Activated CD4-positive, alpha-beta T cell treated with anti-CD3 and anti-CD28 coated beads for 36 hours (primary cell): ENCODE results near the gene SGPL1. TPM values are rescaled to one million over a fixed set of nuclear protein-coding genes. Genes with fewer than 3 reads are reported as not detected.

ENCODE experiments used
- ATAC-seq: fragments of 200-7000 bp; cut with Tn5 transposase; one replicate; pipeline ENCODE4 v1.10.0; 2021; ENCODE audit warnings: mild to moderate bottlenecking, moderate library complexity
- CTCF ChIA-PET: fragments of 350-600 bp; sonication (Branson Sonifier 250); formaldehyde crosslinking; loops from one replicate; lab custom pipeline; 2021; ENCODE audit warnings: antibody characterized with exemption; lab: Charles Lee
- POLR2A ChIA-PET: fragments of 350-600 bp; sonication (Branson Sonifier 250); formaldehyde crosslinking; loops from one replicate; lab custom pipeline; 2021; ENCODE audit warnings: antibody characterized with exemption, inconsistent platforms; lab: Charles Lee
- DNase-seq: peaks from one replicate; pipeline ENCODE4 v3.0.0-alpha.2; 2020
- H3K27ac Mint-ChIP-seq: one replicate; pipeline ENCODE4 v1.8.0; 2021; ENCODE audit warnings: mixed read lengths
- H3K27me3 Mint-ChIP-seq: one replicate; pipeline ENCODE4 v1.8.0; 2021; ENCODE audit warnings: mixed read lengths
- H3K36me3 Mint-ChIP-seq: one replicate; pipeline ENCODE4 v1.8.0; 2021; ENCODE audit warnings: low read depth, mixed read lengths
- H3K4me1 Mint-ChIP-seq: one replicate; pipeline ENCODE4 v1.8.0; 2021; ENCODE audit warnings: mixed read lengths
- H3K4me3 Mint-ChIP-seq: one replicate; pipeline ENCODE4 v1.8.0; 2021; ENCODE audit warnings: mild to moderate bottlenecking, moderate library complexity, mixed read lengths
- H3K9me3 Mint-ChIP-seq: one replicate; pipeline ENCODE4 v1.8.0; 2021; ENCODE audit warnings: low read depth, mixed read lengths
- intact Hi-C, 2 experiments: fragments of 100-400 bp; cut with DNase I in 1 of 2; cut with micrococcal nuclease in 1 of 2; formaldehyde crosslinking; loops; one replicate each; pipeline versions ENCODE4 v1.14.2 to v1.15.1; 2022 to 2024; cut with DNase I, micrococcal nuclease
- total RNA-seq, 2 experiments: library from RNA; stranded (reverse); gene quantifications; one replicate each; pipeline ENCODE4 v1.2.3, GENCODE V29; 2021

Gene SGPL1
- total RNA-seq, 2 experiments from 2014 or later = 33.7 to 48.7 TPM

- DNase-seq (no peak), ATAC-seq (peak; percentile 3)
- intact Hi-C loops = loop anchor here (1.0 to 10.0 kb wide), 5 partner anchors 12 to 1519 kb away; no protein-coding TSS in a partner anchor
- Mint-ChIP-seq H3K4me1 (peaks cover 91% of the 10 kb centered on the region), H3K36me3 (peaks cover 60% of the 10 kb centered on the region), H3K9me3 (peaks cover 7% of the 10 kb centered on the region), H3K27ac (peak overlapping the region; percentile 88), H3K4me3 (peak overlapping the region; percentile 20), H3K27me3 (no peaks in the 10 kb centered on the region)
- POLR2A ChIA-PET = interaction anchor here (1.0 to 2.1 kb wide), 3 partner anchors 12 to 16 kb away, joined by 3 to 12 read pairs (median 4); no protein-coding TSS in a partner anchor
- CTCF ChIA-PET = interaction anchor here (0.7 to 8.0 kb wide), 6 partner anchors 9 to 718 kb away, joined by 3 to 74 read pairs (median 4); partner anchors contain the start of gene SGPL1
These were observed 17.9 kb downstream of the SGPL1 start for GRCh38 chr10:70833601-70834000.

- H3K27me3 Mint-ChIP-seq = no peaks in the 10 kb centered on the region
- H3K4me3 Mint-ChIP-seq = peak overlapping the region; percentile 20
- H3K27ac Mint-ChIP-seq = peak overlapping the region; percentile 88
- intact Hi-C loops = loop anchor here in 1 of 2 experiments (10.0 kb wide), 2 partner anchors 1261 to 1519 kb away; no protein-coding TSS in a partner anchor
- ChIA-PET CTCF (interaction anchor here (0.7 to 8.0 kb wide), 5 partner anchors 13 to 718 kb away, joined by 3 to 74 read pairs (median 4); partner anchors contain the start of gene SGPL1), POLR2A (no interaction called here)
- H3K4me1 Mint-ChIP-seq = peaks cover 86% of the 10 kb centered on the region
- H3K9me3 Mint-ChIP-seq = peaks cover 7% of the 10 kb centered on the region
- H3K36me3 Mint-ChIP-seq = peaks cover 61% of the 10 kb centered on the region
- DNase-seq (no peak), ATAC-seq (no peak)
These were observed 18.3 kb downstream of the SGPL1 start for GRCh38 chr10:70834021-70834420.

GRCh38 chr10:70834441-70835151 lies 18.8 kb downstream of the SGPL1 start:
- POLR2A ChIA-PET = no interaction called here
- Mint-ChIP-seq H3K36me3 (peaks cover 58% of the 10 kb centered on the region), H3K4me3 (peak overlapping the region; percentile 20), H3K9me3 (peaks cover 7% of the 10 kb centered on the region), H3K27ac (peak overlapping the region; percentile 88), H3K27me3 (no peaks in the 10 kb centered on the region), H3K4me1 (peaks cover 81% of the 10 kb centered on the region)
- ATAC-seq (no peak), DNase-seq (no peak)
- intact Hi-C loops = loop anchor here in 1 of 2 experiments (10.0 kb wide), 2 partner anchors 1260 to 1520 kb away; no protein-coding TSS in a partner anchor
- CTCF ChIA-PET = interaction anchor here (0.6 to 8.0 kb wide), 5 partner anchors 13 to 939 kb away, joined by 3 to 74 read pairs (median 4); partner anchors contain the start of genes SGPL1 and VSIR

- peak overlapping the region; percentile 87 for H3K27ac Mint-ChIP-seq
- H3K36me3 Mint-ChIP-seq = peaks cover 53% of the 10 kb centered on the region
- intact Hi-C loops = loop anchor here in 1 of 2 experiments (10.0 kb wide), 2 partner anchors 1258 to 1522 kb away; no protein-coding TSS in a partner anchor
- H3K9me3 Mint-ChIP-seq = peaks cover 7% of the 10 kb centered on the region
- ATAC-seq (peak; percentile 54), DNase-seq (no peak)
- peaks cover 84% of the 10 kb centered on the region for H3K4me1 Mint-ChIP-seq
- ChIA-PET POLR2A (interaction anchor here (0.6 to 1.3 kb wide), 5 partner anchors 11 to 259 kb away, joined by 3 to 8 read pairs (median 4); no protein-coding TSS in a partner anchor), CTCF (interaction anchor here (0.6 to 8.0 kb wide), 3 partner anchors 11 to 921 kb away, joined by 3 to 74 read pairs (median 8); partner anchors contain the start of gene SGPL1)
- no peaks in the 10 kb centered on the region for H3K27me3 Mint-ChIP-seq
- peak overlapping the region; percentile 30 for H3K4me3 Mint-ChIP-seq
These were observed 20.6 kb downstream of the SGPL1 start for GRCh38 chr10:70836319-70836718.

- CTCF ChIA-PET = interaction anchor here (4.1 kb wide), 1 partner anchor 42 kb away, joined by 17 read pairs; no protein-coding TSS in a partner anchor
- DNase-seq = no peak
- Mint-ChIP-seq H3K27me3 (no peaks in the 10 kb centered on the region), H3K4me3 (no peak overlapping the region), H3K36me3 (peaks cover 59% of the 10 kb centered on the region), H3K27ac (peak overlapping the region; percentile 65), H3K4me1 (peaks cover 73% of the 10 kb centered on the region), H3K9me3 (peaks cover 7% of the 10 kb centered on the region)
- POLR2A ChIA-PET = no interaction called here
- intact Hi-C loops = loop anchor here in 1 of 2 experiments (10.0 kb wide), 2 partner anchors 1257 to 1523 kb away; no protein-coding TSS in a partner anchor
- no peak for ATAC-seq
These were observed 21.9 kb downstream of the SGPL1 start for GRCh38 chr10:70837660-70838059.

GRCh38 chr10:70838270-70838805 lies 22.6 kb downstream of the SGPL1 start:
- Mint-ChIP-seq H3K36me3 (peaks cover 64% of the 10 kb centered on the region), H3K27ac (peak overlapping the region; percentile 65), H3K27me3 (no peaks in the 10 kb centered on the region), H3K9me3 (peaks cover 7% of the 10 kb centered on the region), H3K4me1 (peaks cover 70% of the 10 kb centered on the region), H3K4me3 (no peak overlapping the region)
- no peak for DNase-seq
- no peak for ATAC-seq
- intact Hi-C loops = loop anchor here in 1 of 2 experiments (10.0 kb wide), 2 partner anchors 1256 to 1524 kb away; no protein-coding TSS in a partner anchor
- ChIA-PET CTCF (interaction anchor here (1.3 to 4.1 kb wide), 3 partner anchors 10 to 41 kb away, joined by 3 to 17 read pairs (median 5); no protein-coding TSS in a partner anchor), POLR2A (no interaction called here)

- Mint-ChIP-seq H3K36me3 (peaks cover 68% of the 10 kb centered on the region), H3K27me3 (no peaks in the 10 kb centered on the region), H3K4me3 (no peak overlapping the region), H3K4me1 (peaks cover 65% of the 10 kb centered on the region), H3K27ac (peak overlapping the region; percentile 69), H3K9me3 (peaks cover 7% of the 10 kb centered on the region)
- CTCF ChIA-PET = interaction anchor here (0.6 to 4.1 kb wide), 5 partner anchors 9 to 251 kb away, joined by 3 to 17 read pairs (median 3); no protein-coding TSS in a partner anchor
- POLR2A ChIA-PET = interaction anchor here (0.8 kb wide), 1 partner anchor 23 kb away, joined by 3 read pairs; no protein-coding TSS in a partner anchor
- intact Hi-C loops = loop anchor here in 1 of 2 experiments (2.0 kb wide), 1 partner anchor 20 kb away; no protein-coding TSS in a partner anchor
- ATAC-seq (peak; percentile 52), DNase-seq (no peak)
These were observed 25.1 kb downstream of the SGPL1 start for GRCh38 chr10:70840836-70841235.

GRCh38 chr10:70843333-70843732 lies 27.6 kb downstream of the SGPL1 start:
- POLR2A ChIA-PET = interaction anchor here (1.2 kb wide), 1 partner anchor 23 kb away, joined by 3 read pairs; no protein-coding TSS in a partner anchor
- Mint-ChIP-seq H3K36me3 (peaks cover 58% of the 10 kb centered on the region), H3K27ac (no peak overlapping the region), H3K9me3 (no peaks in the 10 kb centered on the region), H3K4me3 (no peak overlapping the region), H3K4me1 (peaks cover 60% of the 10 kb centered on the region), H3K27me3 (no peaks in the 10 kb centered on the region)
- intact Hi-C loops = no loop called here
- no peak for ATAC-seq
- no peak for DNase-seq
- CTCF ChIA-PET = interaction anchor here (1.0 kb wide), 1 partner anchor 11 kb away, joined by 3 read pairs; no protein-coding TSS in a partner anchor

GRCh38 chr10:70843776-70844489 lies 28.2 kb downstream of the SGPL1 start:
- ATAC-seq (no peak), DNase-seq (no peak)
- peaks cover 62% of the 10 kb centered on the region for H3K4me1 Mint-ChIP-seq
- H3K27me3 Mint-ChIP-seq = no peaks in the 10 kb centered on the region
- ChIA-PET POLR2A (interaction anchor here (1.2 kb wide), 1 partner anchor 23 kb away, joined by 3 read pairs; no protein-coding TSS in a partner anchor), CTCF (interaction anchor here (0.7 to 1.0 kb wide), 2 partner anchors 12 to 773 kb away, joined by 3 read pairs; no protein-coding TSS in a partner anchor)
- intact Hi-C loops = no loop called here
- peaks cover 57% of the 10 kb centered on the region for H3K36me3 Mint-ChIP-seq
- no peak overlapping the region for H3K4me3 Mint-ChIP-seq
- H3K9me3 Mint-ChIP-seq = no peaks in the 10 kb centered on the region
- no peak overlapping the region for H3K27ac Mint-ChIP-seq

- ATAC-seq (no peak), DNase-seq (no peak)
- Mint-ChIP-seq H3K36me3 (peaks cover 56% of the 10 kb centered on the region), H3K4me1 (peaks cover 64% of the 10 kb centered on the region), H3K27ac (peak overlapping the region; percentile 42), H3K9me3 (no peaks in the 10 kb centered on the region), H3K4me3 (no peak overlapping the region), H3K27me3 (no peaks in the 10 kb centered on the region)
- ChIA-PET CTCF (interaction anchor here (0.9 to 2.2 kb wide), 3 partner anchors 11 to 15 kb away, joined by 3 to 7 read pairs (median 7); no protein-coding TSS in a partner anchor), POLR2A (no interaction called here)
- intact Hi-C loops = no loop called here
These were observed 29.5 kb downstream of the SGPL1 start for GRCh38 chr10:70845256-70845655.
